Esophagus squamous epithelium (tissue), 4 donors: Measurements from ENCODE around the gene CILP2.

Experiments
- CTCF ChIP-seq, 6 experiments: fragments of 450-650 bp in 4 of 6; fragments of 200-600 bp in 2 of 6; sonication (generic) in 2 of 6; IDR thresholded peaks; one replicate each; pipeline ENCODE4 v1.5.1; 2016 to 2019; ENCODE audit warnings: antibody characterized with exemption in 6 of 6, mild to moderate bottlenecking in 4 of 6, moderate library complexity in 4 of 6
- POLR2A ChIP-seq, 4 donors: fragments of 450-650 bp; IDR thresholded peaks; one replicate each; pipeline ENCODE4 v1.6.1; 2017; ENCODE audit warnings: antibody characterized with exemption in 4 of 4, mild to moderate bottlenecking in 4 of 4, moderate library complexity in 3 of 4

GRCh38 chr19:19514881-19515641, 23.0 kb upstream of the CILP2 start, which contains the start of gene TSSK6:
- TF ChIP-seq CTCF (IDR thresholded peaks at IDR 0.05) (no peak), POLR2A (IDR thresholded peaks at IDR 0.05) (no peak)
